Natural killer cell (primary cell): Measurements from ENCODE around the gene FAM53B. TPM values are rescaled to one million over a fixed set of nuclear protein-coding genes. Genes with fewer than 3 reads are reported as not detected.

ENCODE experiments used
- ATAC-seq, 3 donors: fragments of 150-1000 bp in 2 of 3; fragments of 200-7000 bp in 1 of 3; cut with Tn5 transposase; 1 replicate in 1 of 3; 2 replicates in 2 of 3; pipeline ENCODE4 v1.10.0; 2021; ENCODE audit warnings: mild to moderate bottlenecking in 2 of 3, moderate library complexity in 2 of 3
- DNase-seq, 2 donors: peaks; one replicate each; pipeline versions ENCODE4 v3.0.0 to v3.0.0-alpha.2; 2013 to 2021; ENCODE audit warnings: mixed read lengths in 1 of 2
- H3K27ac ChIP-seq: one replicate; pipeline ENCODE4 v1.5.1; 2013; ENCODE audit warnings: mild to moderate bottlenecking, low read length
- H3K27me3 ChIP-seq: one replicate; pipeline ENCODE4 v1.6.1; 2013; ENCODE audit warnings: low read length; ENCODE audit not compliant: control insufficient read depth, insufficient read depth
- H3K36me3 ChIP-seq: one replicate; pipeline ENCODE4 v1.6.1; 2013; ENCODE audit warnings: low read length; ENCODE audit not compliant: control insufficient read depth, insufficient read depth
- H3K4me1 ChIP-seq: one replicate; pipeline ENCODE4 v1.6.1; 2013; ENCODE audit warnings: low read length; ENCODE audit not compliant: control insufficient read depth, insufficient read depth
- H3K4me3 ChIP-seq: one replicate; pipeline ENCODE4 v1.5.1; 2013; ENCODE audit warnings: low read length
- H3K9me3 ChIP-seq: one replicate; pipeline ENCODE4 v1.6.1; 2013; ENCODE audit warnings: low read length; ENCODE audit not compliant: control insufficient read depth, insufficient read depth
- H3K27ac Mint-ChIP-seq, 2 donors: one replicate each; pipeline ENCODE4 v1.8.0; 2022; ENCODE audit warnings: mild to moderate bottlenecking in 2 of 2, mixed read lengths in 2 of 2, moderate library complexity in 1 of 2
- H3K27me3 Mint-ChIP-seq, 2 donors: one replicate each; pipeline ENCODE4 v1.8.0; 2022; ENCODE audit warnings: low read depth in 2 of 2, mixed read lengths in 2 of 2
- H3K36me3 Mint-ChIP-seq: one replicate; pipeline ENCODE4 v1.8.0; 2022; ENCODE audit warnings: mixed read lengths
- H3K4me1 Mint-ChIP-seq, 2 donors: one replicate each; pipeline ENCODE4 v1.8.0; 2022; ENCODE audit warnings: mixed read lengths in 2 of 2
- H3K4me3 Mint-ChIP-seq: one replicate; pipeline ENCODE4 v1.8.0; 2022; ENCODE audit warnings: mild to moderate bottlenecking, moderate library complexity, mixed read lengths
- H3K9me3 Mint-ChIP-seq, 2 donors: one replicate each; pipeline ENCODE4 v1.8.0; 2022; ENCODE audit warnings: mixed read lengths in 2 of 2
- WGBS: methylation state at CpG from one replicate; pipeline ENCODE4 v1.1.7; 2013; ENCODE audit warnings: missing lambda C conversion rate; ENCODE audit not compliant: insufficient coverage; 5-methylcytosine and 5-hydroxymethylcytosine counted together
- intact Hi-C: fragments of 100-400 bp; cut with micrococcal nuclease; formaldehyde crosslinking; loops from one replicate; pipeline ENCODE4 v1.14.2; 2022
- total RNA-seq, 4 donors: library from RNA; stranded (reverse); fragments of 120-200 nt in 1 of 4; gene quantifications; one replicate each; pipeline versions ENCODE4 v1.2.3 to v1.2.4, GENCODE V29; 2013 to 2022
- TF ChIP-seq, protein P1 (sequence below): fragments of 200-600 bp; IDR thresholded peaks from one replicate; pipeline ENCODE4 v1.8.0; 2022; ENCODE audit warnings: antibody characterized with exemption

Gene FAM53B
- total RNA-seq, 3 donors from 2014 or later (not counting 1 experiment from before 2014, with no cell fraction given): 77.4 to 172 (median 121) TPM

DNA sequence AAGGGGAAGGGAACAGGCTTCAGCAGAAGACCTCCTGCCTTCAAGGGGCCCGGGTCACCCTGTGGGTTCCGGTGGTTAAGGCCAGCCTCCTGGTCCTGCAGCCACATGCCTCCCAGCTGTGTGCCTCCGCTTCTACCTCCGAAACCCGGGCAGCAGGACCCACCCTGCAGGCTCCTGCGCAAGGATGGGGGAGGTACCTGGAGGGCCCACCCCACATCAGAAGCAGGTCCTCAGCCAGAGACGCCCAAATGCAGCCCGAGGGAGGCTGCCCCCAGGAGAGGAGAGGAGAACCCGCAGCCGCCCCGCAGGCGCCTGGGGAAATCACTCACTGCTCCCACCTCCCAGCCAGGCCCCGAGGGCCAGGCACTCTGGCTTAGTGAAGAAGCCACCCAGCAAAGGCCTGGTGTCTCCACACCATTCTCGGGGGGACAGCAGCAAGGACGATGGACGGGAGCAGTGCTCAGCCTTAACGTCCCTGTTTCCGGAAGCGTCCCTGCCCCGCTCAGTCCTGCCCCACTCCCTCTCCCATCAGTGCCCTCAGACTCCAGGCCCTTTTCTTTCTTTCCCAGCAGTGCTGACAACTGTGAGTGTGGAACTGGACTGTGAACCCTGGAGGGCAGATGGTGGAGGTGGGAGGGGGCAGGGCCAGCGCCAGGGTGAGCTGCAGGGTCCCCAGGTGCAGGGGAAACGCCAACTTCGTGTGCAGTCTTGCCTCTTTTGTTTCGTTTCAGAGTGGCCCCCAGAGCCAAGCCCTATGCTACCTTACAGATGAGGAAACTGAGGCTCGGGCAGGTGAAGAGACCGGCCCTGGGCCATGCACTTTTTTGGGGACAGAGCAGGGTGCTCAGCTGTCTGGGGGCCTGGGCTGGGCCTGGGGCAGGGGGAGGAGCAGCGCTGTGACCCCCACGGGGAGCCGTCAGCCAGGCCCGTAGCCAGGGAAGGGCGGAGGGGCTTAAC lies 138.0 kb downstream of the FAM53B start:
- H3K4me3 Mint-ChIP-seq: no peak overlapping the region
- DNase-seq (no peak), ATAC-seq (no peak)
- no peaks in the 10 kb centered on the region for H3K27me3 Mint-ChIP-seq
- peaks cover 0 to 30% of the 10 kb centered on the region in 2 donors for H3K4me1 Mint-ChIP-seq
- Histone ChIP-seq H3K36me3 (no peaks in the 10 kb centered on the region), H3K27me3 (no peaks in the 10 kb centered on the region), H3K4me3 (no peak overlapping the region), H3K27ac (no peak overlapping the region), H3K4me1 (peaks cover 78% of the 10 kb centered on the region), H3K9me3 (no peaks in the 10 kb centered on the region)
- intact Hi-C loops: no loop called here
- no peak overlapping the region for H3K27ac Mint-ChIP-seq
- 60% methylated on average over 31 of the region's 31 CpGs for WGBS
- no peaks in the 10 kb centered on the region for H3K9me3 Mint-ChIP-seq
- H3K36me3 Mint-ChIP-seq: no peaks in the 10 kb centered on the region
- TF ChIP-seq, protein P1, sequence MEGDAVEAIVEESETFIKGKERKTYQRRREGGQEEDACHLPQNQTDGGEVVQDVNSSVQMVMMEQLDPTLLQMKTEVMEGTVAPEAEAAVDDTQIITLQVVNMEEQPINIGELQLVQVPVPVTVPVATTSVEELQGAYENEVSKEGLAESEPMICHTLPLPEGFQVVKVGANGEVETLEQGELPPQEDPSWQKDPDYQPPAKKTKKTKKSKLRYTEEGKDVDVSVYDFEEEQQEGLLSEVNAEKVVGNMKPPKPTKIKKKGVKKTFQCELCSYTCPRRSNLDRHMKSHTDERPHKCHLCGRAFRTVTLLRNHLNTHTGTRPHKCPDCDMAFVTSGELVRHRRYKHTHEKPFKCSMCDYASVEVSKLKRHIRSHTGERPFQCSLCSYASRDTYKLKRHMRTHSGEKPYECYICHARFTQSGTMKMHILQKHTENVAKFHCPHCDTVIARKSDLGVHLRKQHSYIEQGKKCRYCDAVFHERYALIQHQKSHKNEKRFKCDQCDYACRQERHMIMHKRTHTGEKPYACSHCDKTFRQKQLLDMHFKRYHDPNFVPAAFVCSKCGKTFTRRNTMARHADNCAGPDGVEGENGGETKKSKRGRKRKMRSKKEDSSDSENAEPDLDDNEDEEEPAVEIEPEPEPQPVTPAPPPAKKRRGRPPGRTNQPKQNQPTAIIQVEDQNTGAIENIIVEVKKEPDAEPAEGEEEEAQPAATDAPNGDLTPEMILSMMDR: no peak

- Mint-ChIP-seq H3K4me3 (no peak overlapping the region), H3K27me3 (no peaks in the 10 kb centered on the region), H3K27ac (peak overlapping the region in 1 of 2 donors; percentile 66), H3K36me3 (no peaks in the 10 kb centered on the region), H3K4me1 (peaks cover 0 to 34% of the 10 kb centered on the region in 2 donors), H3K9me3 (no peaks in the 10 kb centered on the region)
- Histone ChIP-seq H3K27me3 (no peaks in the 10 kb centered on the region), H3K36me3 (no peaks in the 10 kb centered on the region), H3K27ac (peak overlapping the region; percentile 33), H3K4me3 (no peak overlapping the region), H3K9me3 (no peaks in the 10 kb centered on the region), H3K4me1 (peaks cover 79% of the 10 kb centered on the region)
- WGBS: 78% methylated on average over 5 of the region's 5 CpGs
- intact Hi-C loops: no loop called here
- TF ChIP-seq, protein P1: no peak
- ATAC-seq (no peak), DNase-seq (no peak)
Observed at GRCh38 chr10:124605481-124605855, 138.7 kb downstream of the FAM53B start.

GRCh38 chr10:124605001-124605370 lies 139.2 kb downstream of the FAM53B start:
- Mint-ChIP-seq H3K27me3 (no peaks in the 10 kb centered on the region), H3K36me3 (no peaks in the 10 kb centered on the region), H3K9me3 (no peaks in the 10 kb centered on the region), H3K27ac (peak overlapping the region in 1 of 2 donors; percentile 66), H3K4me1 (peaks cover 0 to 33% of the 10 kb centered on the region in 2 donors), H3K4me3 (no peak overlapping the region)
- peaks cover 79% of the 10 kb centered on the region for H3K4me1 ChIP-seq
- H3K27me3 ChIP-seq: no peaks in the 10 kb centered on the region
- no peaks in the 10 kb centered on the region for H3K36me3 ChIP-seq
- TF ChIP-seq, protein P1: no peak
- no peaks in the 10 kb centered on the region for H3K9me3 ChIP-seq
- no peak overlapping the region for H3K4me3 ChIP-seq
- ATAC-seq: no peak
- WGBS: 76% methylated on average over 8 of the region's 8 CpGs
- peak overlapping the region; percentile 33 for H3K27ac ChIP-seq
- no peak for DNase-seq
- intact Hi-C loops: no loop called here
